K562 (cell line): ENCODE data around the gene ATL2. TPM values are rescaled to one million over a fixed set of nuclear protein-coding genes. Genes with fewer than 3 reads are reported as not detected.

ENCODE experiments used
- ATAC-seq: fragments of 200-7000 bp; cut with Tn5 transposase; 3 replicates; pipeline ENCODE4 v1.9.1; 2020; ENCODE audit warnings: moderate library complexity
- BruUV-seq: library from RNA; stranded (reverse); fragments of 400-500 nt; replicated peaks from 2 replicates; lab custom pipeline; 2021; lab: Mats Ljungman, UMichigan
- CTCF ChIA-PET: fragments of 300-600 bp; formaldehyde crosslinking; extraction: SDS; loops from one replicate; lab custom pipeline; 2021; ENCODE audit warnings: low intra/inter-chr PET ratio; lab: Yijun Ruan, JAX
- POLR2A ChIA-PET: fragments of 300-600, 350-650 bp; sonication (Branson Sonifier 250); formaldehyde crosslinking; extraction: SDS; loops from one replicate; lab custom pipeline; 2021; ENCODE audit warnings: antibody characterized with exemption, inconsistent platforms; lab: Yijun Ruan, JAX
- DNase-seq, 4 experiments: peaks; one replicate each; pipeline versions ENCODE4 v3.0.0 to v3.0.0-alpha.2; 2011 to 2018; ENCODE audit warnings: low spot score in 3 of 4, mixed read lengths in 3 of 4; ENCODE audit errors: extremely low read depth in 1 of 4
- FAIRE-seq: peaks from 2 replicates; lab custom pipeline; 2011; peaks lifted over from hg19 to GRCh38; lab: Jason Lieb, UNC
- H2AFZ ChIP-seq: 2 replicates; pipeline ENCODE4 v1.6.0; 2011; ENCODE audit warnings: low read depth, low read length, control low read depth, inconsistent platforms
- H3K27ac ChIP-seq: fragments of 200-600 bp; 3 replicates; pipeline ENCODE4 v1.8.0; 2011; ENCODE audit warnings: low read depth, mild to moderate bottlenecking, control low read depth, inconsistent platforms, low read length, moderate library complexity, mixed read lengths; ENCODE audit errors: extremely low read depth
- H3K27me3 ChIP-seq, 2 experiments: fragments of 300-600 bp in 1 of 2; 2 replicates in 1 of 2; 3 replicates in 1 of 2; pipeline versions ENCODE4 v1.6.0 to v1.8.0; 2011; ENCODE audit warnings: inconsistent platforms in 2 of 2, low read length in 2 of 2, mild to moderate bottlenecking in 1 of 2, mixed read lengths in 1 of 2, moderate library complexity in 1 of 2; ENCODE audit not compliant: control insufficient read depth in 2 of 2, insufficient read depth in 2 of 2
- H3K36me3 ChIP-seq: fragments of 300-600 bp; 3 replicates; pipeline ENCODE4 v1.8.0; 2011; ENCODE audit warnings: mild to moderate bottlenecking, low read length, inconsistent platforms; ENCODE audit not compliant: control insufficient read depth, insufficient read depth
- H3K4me1 ChIP-seq, 2 experiments: fragments of 200-600 bp in 1 of 2; replicated peaks in 1 of 2; 2 replicates in 1 of 2; 3 replicates in 1 of 2; pipeline versions ENCODE4 v1.5.1 to v1.8.0; 2011; ENCODE audit warnings: inconsistent platforms in 2 of 2, low read length in 2 of 2, mild to moderate bottlenecking in 1 of 2, mixed read lengths in 1 of 2, moderate library complexity in 1 of 2; ENCODE audit not compliant: control insufficient read depth in 2 of 2, insufficient read depth in 2 of 2
- H3K4me2 ChIP-seq: 2 replicates; pipeline ENCODE4 v1.6.1; 2011; ENCODE audit warnings: low read length, control low read depth, inconsistent platforms, mixed read lengths; ENCODE audit not compliant: insufficient read depth
- H3K4me3 ChIP-seq: fragments of 200-600 bp; sonication (generic), shearing (Covaris generic); 2 replicates; pipeline ENCODE4 v1.5.1; 2016; ENCODE audit warnings: control low read depth, inconsistent platforms
- H3K79me2 ChIP-seq: fragments of 200-600 bp; 3 replicates; pipeline ENCODE4 v1.8.0; 2011; ENCODE audit warnings: low read length, inconsistent platforms; ENCODE audit not compliant: control insufficient read depth, insufficient read depth
- H3K9ac ChIP-seq, 2 experiments: 2 replicates each; pipeline versions ENCODE4 v1.6.0 to v1.6.1; 2011; ENCODE audit warnings: low read depth in 2 of 2, low read length in 2 of 2, control low read depth in 1 of 2, inconsistent platforms in 1 of 2, mild to moderate bottlenecking in 1 of 2, mixed read lengths in 1 of 2; ENCODE audit not compliant: insufficient read depth in 1 of 2
- H3K9me1 ChIP-seq: one replicate; pipeline ENCODE4 v1.6.0; 2011; ENCODE audit warnings: inconsistent platforms, mild to moderate bottlenecking, low read length, moderate library complexity; ENCODE audit not compliant: control insufficient read depth, insufficient read depth
- H3K9me3 ChIP-seq: replicated peaks from 2 replicates; pipeline ENCODE4 v1.5.1; 2011; ENCODE audit warnings: low read depth, low read length, inconsistent platforms; ENCODE audit not compliant: control insufficient read depth, insufficient read depth
- H4K20me1 ChIP-seq: replicated peaks from 2 replicates; pipeline ENCODE4 v1.6.1; 2011; ENCODE audit warnings: low read length, inconsistent platforms, mixed read lengths; ENCODE audit not compliant: control insufficient read depth, insufficient read depth
- MTA3 ChIP-seq: fragments of 450-650 bp; formaldehyde crosslinking; IDR thresholded peaks from 2 replicates; pipeline ENCODE4 v1.6.1; 2017; ENCODE audit warnings: mild to moderate bottlenecking, borderline replicate concordance
- NR2C1 ChIP-seq, 2 experiments: fragments of 450-650 bp; IDR thresholded peaks; 2 replicates each; pipeline ENCODE4 v1.6.1; 2017; ENCODE audit warnings: mild to moderate bottlenecking in 2 of 2, antibody characterized with exemption in 1 of 2, inconsistent platforms in 1 of 2, missing compliant biosample characterization in 1 of 2, missing genetic modification characterization in 1 of 2
- NR2C2 ChIP-seq, 2 experiments: fragments of 200-800 bp in 1 of 2; sonication (Bioruptor generic) in 1 of 2; sonication (generic) in 1 of 2; formaldehyde crosslinking in 1 of 2; IDR thresholded peaks; 2 replicates each; pipeline versions ENCODE4 v1.6.1 to v1.8.0; 2016 to 2022; ENCODE audit warnings: mild to moderate bottlenecking in 1 of 2, missing compliant biosample characterization in 1 of 2, missing genetic modification characterization in 1 of 2, missing genetic modification reagents in 1 of 2
- SMARCE1 ChIP-seq: fragments of 450-650 bp; IDR thresholded peaks from 2 replicates; pipeline ENCODE4 v1.7.1; 2016; ENCODE audit warnings: mild to moderate bottlenecking
- ZC3H8 ChIP-seq: fragments of 450-650 bp; IDR thresholded peaks from 2 replicates; pipeline ENCODE4 v1.6.1; 2017
- WGBS: fragments of 100-300 bp; shearing (Covaris generic); methylation state at CpG from one replicate; pipeline ENCODE4 v1.1.6; 2016; ENCODE audit warnings: low coverage, mixed read lengths; ENCODE audit not compliant: insufficient coverage; ENCODE audit errors: missing lambda C conversion rate; 5-methylcytosine and 5-hydroxymethylcytosine counted together
- in situ Hi-C: fragments of 300-500 bp; cut with MboI; formaldehyde crosslinking; loops from 4 replicates; pipeline ENCODE4 v1.15.0; 2018; ENCODE audit warnings: inconsistent platforms, mixed read lengths
- intact Hi-C: fragments of 100-400 bp; cut with micrococcal nuclease; formaldehyde crosslinking; loops from 2 replicates; pipeline ENCODE4 v1.14.2; 2022
- polyA plus RNA-seq, 8 experiments: library from polyadenylated mRNA; depleted of rRNA in 4 of 8; stranded (reverse) in 5 of 8; unstranded in 3 of 8; fragments of >200 nt; fragmentation: Nextera tagmentation in 2 of 8; fragmentation: Illumina TruSeq in 1 of 8; extraction: Ambion mirVana in 2 of 8; extraction: Trizol in 1 of 8; gene quantifications; 2 replicates each; pipeline versions ENCODE4 v1.2.1 to v1.2.3, GENCODE V29; 2011 to 2014; ENCODE audit warnings: inconsistent platforms in 1 of 8, missing spikeins in 1 of 8
- total RNA-seq, 7 experiments: library from RNA; depleted of rRNA in 6 of 7; stranded (reverse); fragments of >200 nt in 6 of 7; fragmentation: Illumina TruSeq in 2 of 7; extraction: Trizol in 2 of 7; gene quantifications; 2 replicates each; pipeline versions ENCODE4 v1.2.1 to v1.2.3, GENCODE V29; 2011 to 2021; ENCODE audit warnings: low replicate concordance in 1 of 7

Gene ATL2
- total and polyA plus RNA-seq, 9 of the 15 experiments (the other 6 are each of a cell fraction or from before 2014, with no cell fraction given): 12.0 to 80.8 (median 70.2) TPM

- no peak for ATAC-seq
- H3K79me2 ChIP-seq: peaks cover 71% of the 10 kb centered on the region
- H2AFZ ChIP-seq: no peak overlapping the region
- 23% methylated on average over 2 of the region's 2 CpGs for WGBS
- in situ Hi-C loops: no loop called here
- H3K4me1 ChIP-seq: peaks cover 9 to 32% of the 10 kb centered on the region in 2 experiments
- H3K9me1 ChIP-seq: no peaks in the 10 kb centered on the region
- POLR2A ChIA-PET: interaction anchor here (0.5 to 5.3 kb wide), 13 partner anchors 11 to 736 kb away, joined by 3 to 111 read pairs (median 4); partner anchors contain the start of gene SRSF7
- H4K20me1 ChIP-seq: peaks cover 28% of the 10 kb centered on the region
- FAIRE-seq: no peak
- CTCF ChIA-PET: no interaction called here
- peak overlapping the region; percentile 96; the same call in 2 of the 3 replicates for H3K27ac ChIP-seq
- no peaks in the 10 kb centered on the region for H3K27me3 ChIP-seq
- peaks cover 33% of the 10 kb centered on the region for H3K36me3 ChIP-seq
- BruUV-seq: TSS peak; percentile 39
- H3K9me3 ChIP-seq: no peaks in the 10 kb centered on the region
- no peak for TF ChIP-seq MTA3
- no peak for TF ChIP-seq NR2C2 (CRISPR knock-in tag; IDR thresholded peaks at IDR 0.05)
- peak; percentile 54; the same call in 1 of the 2 replicates for TF ChIP-seq NR2C2 (tag; IDR thresholded peaks at IDR 0.05)
- no peak for TF ChIP-seq ZC3H8
- peak; percentile 39; the same call in 1 of the 2 replicates for TF ChIP-seq NR2C1 (IDR thresholded peaks at IDR 0.05)
- TF ChIP-seq NR2C1 (tag; IDR thresholded peaks at IDR 0.05): no peak
- TF ChIP-seq SMARCE1: 0 out of 2 replicates have a peak, but pooled peaks have one; percentile 15
- peak overlapping the region; percentile 96 for H3K4me2 ChIP-seq
- peak overlapping the region; percentile 91; the same call in 1 of the 2 replicates for H3K4me3 ChIP-seq
- intact Hi-C loops: loop anchor here (5.0 kb wide), 1 partner anchor 72 kb away; no protein-coding TSS in a partner anchor
- H3K9ac ChIP-seq: peak overlapping the region in 1 of 2 experiments; percentile 96; a peak in 2 of 4 replicates
- DNase-seq: peak in 1 of 4 experiments; percentile 40
Observed at GRCh38 chr2:38374984-38375383, 2.1 kb downstream of the ATL2 start.
